Memory B cell (primary cell): ENCODE results near the gene RASSF4.
A peak's percentile ranks its signal among the peaks of the same experiment; 100 is the strongest.

Experiments
- ATAC-seq: fragments of 150-1000 bp; cut with Tn5 transposase; 2 replicates; pipeline ENCODE4 v1.10.0; 2021; ENCODE audit warnings: low read depth, mild to moderate bottlenecking, moderate library complexity
- DNase-seq, 2 donors: peaks; one replicate each; pipeline ENCODE4 v3.0.0; 2022; ENCODE audit warnings: low spot score in 2 of 2
- H3K27ac Mint-ChIP-seq: one replicate; pipeline ENCODE4 v1.8.0; 2022; ENCODE audit warnings: mild to moderate bottlenecking, moderate library complexity, mixed read lengths
- H3K27me3 Mint-ChIP-seq: one replicate; pipeline ENCODE4 v1.8.0; 2022; ENCODE audit warnings: mixed read lengths
- H3K36me3 Mint-ChIP-seq: one replicate; pipeline ENCODE4 v1.8.0; 2022; ENCODE audit warnings: mild to moderate bottlenecking, mixed read lengths
- H3K4me1 Mint-ChIP-seq: one replicate; pipeline ENCODE4 v1.8.0; 2022; ENCODE audit warnings: mixed read lengths
- H3K4me3 Mint-ChIP-seq: one replicate; pipeline ENCODE4 v1.8.0; 2022; ENCODE audit warnings: mild to moderate bottlenecking, moderate library complexity, mixed read lengths
- H3K9me3 Mint-ChIP-seq: one replicate; pipeline ENCODE4 v1.8.0; 2022; ENCODE audit warnings: mixed read lengths

The RASSF4 gene

GRCh38 chr10:44959247-44960087, at the start of gene RASSF4:
RASSF4 (plus strand) TSS chr10:44959802; CDS start chr10:44970203, 10,401 bp downstream.
- ATAC-seq (peak; percentile 98), DNase-seq (peak; percentile 87 to 90)
- Mint-ChIP-seq H3K4me3 (peak within 1 kb of the TSS; percentile 84), H3K27me3 (no peaks in the 10 kb centered on the region), H3K4me1 (peaks cover 38% of the 10 kb centered on the region), H3K27ac (peak within 1 kb of the TSS; percentile 76), H3K9me3 (peaks cover 2% of the 10 kb centered on the region), H3K36me3 (peaks cover 22% of the 10 kb centered on the region)

DNA sequence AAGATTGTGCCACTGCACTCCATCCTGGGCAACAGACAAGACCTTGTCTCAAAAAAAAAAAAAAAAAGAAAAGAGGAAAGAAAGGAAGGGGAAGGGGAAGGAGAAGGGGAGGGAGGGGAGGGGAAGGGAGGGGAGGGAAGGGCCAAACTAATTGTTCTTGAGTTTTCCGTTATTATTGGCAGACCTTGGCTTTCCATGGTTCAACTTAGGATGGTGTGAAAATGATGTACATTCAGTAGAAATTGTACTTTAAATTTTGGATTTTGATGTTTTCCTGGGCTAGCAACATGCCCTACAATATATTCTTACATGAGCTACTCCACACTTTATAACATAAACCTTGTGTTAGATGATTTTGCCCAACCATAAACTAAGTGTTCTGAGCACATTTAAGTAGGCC, 49.7 kb upstream of the RASSF4 start:
- no peaks in the 10 kb centered on the region for H3K36me3 Mint-ChIP-seq
- DNase-seq: no peak
- H3K27me3 Mint-ChIP-seq: peaks cover 6% of the 10 kb centered on the region
- no peaks in the 10 kb centered on the region for H3K9me3 Mint-ChIP-seq
- no peak overlapping the region for H3K4me3 Mint-ChIP-seq
- peaks cover 7% of the 10 kb centered on the region for H3K4me1 Mint-ChIP-seq
- ATAC-seq: no peak
- H3K27ac Mint-ChIP-seq: no peak overlapping the region

- Mint-ChIP-seq H3K4me1 (peaks cover 7% of the 10 kb centered on the region), H3K27ac (no peak overlapping the region), H3K27me3 (peaks cover 10% of the 10 kb centered on the region), H3K4me3 (no peak overlapping the region), H3K36me3 (no peaks in the 10 kb centered on the region), H3K9me3 (no peaks in the 10 kb centered on the region)
- no peak for ATAC-seq
- DNase-seq: no peak
Measured at GRCh38 chr10:44910602-44911001, 49.0 kb upstream of the RASSF4 start.

DNA sequence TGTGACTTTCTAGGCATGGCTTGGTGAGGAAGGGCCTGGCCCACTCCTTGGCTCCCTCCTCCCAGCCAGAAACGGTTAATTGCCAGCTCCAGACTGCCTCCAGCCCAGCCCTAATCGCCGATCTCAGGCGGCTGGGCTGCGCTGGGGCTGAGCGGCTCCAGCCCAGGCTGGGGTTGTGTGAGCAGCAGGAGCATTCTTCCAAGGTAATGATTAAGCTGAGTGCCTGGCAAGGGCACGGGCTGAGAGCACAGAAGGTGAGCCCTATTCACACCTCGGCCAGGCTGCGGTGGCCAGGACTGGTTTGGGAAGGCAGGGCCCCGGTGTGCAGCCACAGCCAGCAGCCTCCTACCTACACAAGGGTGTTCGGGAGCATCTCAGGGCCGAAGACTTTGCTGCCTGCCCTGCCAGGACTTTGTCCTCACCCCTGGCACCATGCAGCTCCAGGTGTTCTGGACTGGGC, 48.5 kb upstream of the RASSF4 start, which contains the start of gene TMEM72:
TSS of gene TMEM72 (plus strand) at position 257 of the 460 bp plus-strand sequence. CDS start at position 433, 176 bp downstream.
- no peak within 1 kb of the TSS for H3K27ac Mint-ChIP-seq
- ATAC-seq (no peak), DNase-seq (no peak)
- no peaks in the 10 kb centered on the region for H3K9me3 Mint-ChIP-seq
- peaks cover 7% of the 10 kb centered on the region for H3K4me1 Mint-ChIP-seq
- H3K4me3 Mint-ChIP-seq: no peak within 1 kb of the TSS
- no peaks in the 10 kb centered on the region for H3K36me3 Mint-ChIP-seq
- H3K27me3 Mint-ChIP-seq: peaks cover 11% of the 10 kb centered on the region

DNA sequence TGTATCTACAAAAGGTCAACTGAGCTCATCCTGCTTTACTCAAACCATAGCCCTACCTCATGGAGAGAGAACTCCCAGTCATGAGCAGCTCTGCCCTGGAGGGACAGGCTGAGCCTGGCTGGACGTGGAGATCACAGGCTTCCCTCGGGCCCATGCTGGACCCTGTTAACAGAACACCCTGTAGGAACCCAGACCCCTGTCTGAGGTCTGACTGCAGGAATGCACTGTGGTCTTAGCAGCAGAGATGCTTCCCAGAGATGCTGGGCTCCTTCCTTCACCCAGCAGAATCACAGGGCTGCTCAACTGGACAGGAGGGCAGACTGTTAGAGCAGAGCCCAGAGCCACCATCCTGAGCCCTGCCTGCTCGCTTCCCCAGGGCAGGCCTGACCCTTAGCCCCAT, 47.7 kb upstream of the RASSF4 start:
- Mint-ChIP-seq H3K4me3 (no peak overlapping the region), H3K4me1 (peaks cover 7% of the 10 kb centered on the region), H3K27ac (no peak overlapping the region), H3K9me3 (no peaks in the 10 kb centered on the region), H3K36me3 (no peaks in the 10 kb centered on the region), H3K27me3 (peaks cover 13% of the 10 kb centered on the region)
- no peak for ATAC-seq
- no peak for DNase-seq

DNA sequence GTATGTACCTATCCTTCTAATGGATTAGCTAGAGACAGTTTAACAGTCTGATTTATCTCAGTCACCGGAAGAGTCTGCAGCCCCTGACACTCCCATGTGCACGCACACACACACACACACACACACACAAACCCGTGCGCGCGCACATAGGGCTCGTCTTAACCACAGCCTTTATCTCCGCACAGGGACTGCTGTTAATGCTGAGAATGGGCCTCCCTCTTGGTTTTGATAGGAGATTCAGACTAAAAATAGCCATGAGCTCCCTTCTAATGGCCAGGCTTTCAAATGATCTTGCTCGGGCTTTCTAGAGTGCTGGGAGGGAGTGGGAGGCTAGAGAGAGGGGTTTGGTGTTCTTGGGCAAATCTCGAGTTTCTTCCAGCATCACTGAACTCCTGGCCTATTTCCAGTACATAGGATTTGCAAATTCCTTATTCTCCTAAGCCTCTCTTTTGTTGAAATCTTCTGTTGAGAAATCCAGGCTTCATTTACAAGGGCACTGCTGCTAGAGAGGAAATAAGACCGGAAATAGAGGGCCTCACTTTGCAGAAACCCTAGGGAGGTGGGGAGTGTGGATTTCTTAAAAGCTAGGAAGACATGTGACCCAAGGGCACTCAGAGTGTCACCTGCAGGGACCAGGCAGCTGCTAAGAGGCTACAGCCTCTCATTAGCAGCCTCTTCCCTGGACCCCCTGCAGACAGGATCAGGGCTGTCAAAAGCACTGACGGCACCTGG, 46.1 kb upstream of the RASSF4 start:
- peaks cover 6% of the 10 kb centered on the region for H3K9me3 Mint-ChIP-seq
- no peak for ATAC-seq
- H3K27me3 Mint-ChIP-seq: peaks cover 14% of the 10 kb centered on the region
- no peak overlapping the region for H3K4me3 Mint-ChIP-seq
- no peak for DNase-seq
- H3K4me1 Mint-ChIP-seq: peaks cover 7% of the 10 kb centered on the region
- no peak overlapping the region for H3K27ac Mint-ChIP-seq
- peaks cover 2% of the 10 kb centered on the region for H3K36me3 Mint-ChIP-seq

GRCh38 chr10:44914891-44915290, 44.7 kb upstream of the RASSF4 start:
- Mint-ChIP-seq H3K4me1 (peaks cover 7% of the 10 kb centered on the region), H3K36me3 (peaks cover 2% of the 10 kb centered on the region), H3K27ac (no peak overlapping the region), H3K27me3 (peaks cover 12% of the 10 kb centered on the region), H3K4me3 (no peak overlapping the region), H3K9me3 (peaks cover 6% of the 10 kb centered on the region)
- ATAC-seq: no peak
- no peak for DNase-seq

DNA sequence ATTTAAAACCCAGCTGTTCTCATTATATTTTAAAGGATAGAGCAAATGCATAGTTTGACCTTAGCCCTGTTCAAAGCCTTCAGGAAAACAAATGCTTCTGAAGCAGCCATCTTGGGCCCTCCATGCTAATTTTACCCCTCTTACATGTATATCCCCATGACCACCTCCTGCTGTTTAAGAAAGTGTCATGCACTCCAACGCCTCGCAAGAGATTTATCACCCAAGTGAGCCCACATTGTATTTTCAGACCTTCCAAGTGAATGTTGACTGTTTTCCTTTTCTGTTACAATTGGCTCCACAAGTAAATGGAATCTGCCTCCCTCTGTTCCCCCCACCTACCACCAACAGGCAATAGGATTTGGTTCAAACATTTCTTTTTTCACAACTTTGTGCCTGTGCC, 43.2 kb upstream of the RASSF4 start:
- H3K9me3 Mint-ChIP-seq: peaks cover 6% of the 10 kb centered on the region
- DNase-seq (no peak), ATAC-seq (no peak)
- peaks cover 2% of the 10 kb centered on the region for H3K36me3 Mint-ChIP-seq
- no peak overlapping the region for H3K27ac Mint-ChIP-seq
- H3K27me3 Mint-ChIP-seq: peaks cover 12% of the 10 kb centered on the region
- H3K4me1 Mint-ChIP-seq: peaks cover 7% of the 10 kb centered on the region
- H3K4me3 Mint-ChIP-seq: no peak overlapping the region

DNA sequence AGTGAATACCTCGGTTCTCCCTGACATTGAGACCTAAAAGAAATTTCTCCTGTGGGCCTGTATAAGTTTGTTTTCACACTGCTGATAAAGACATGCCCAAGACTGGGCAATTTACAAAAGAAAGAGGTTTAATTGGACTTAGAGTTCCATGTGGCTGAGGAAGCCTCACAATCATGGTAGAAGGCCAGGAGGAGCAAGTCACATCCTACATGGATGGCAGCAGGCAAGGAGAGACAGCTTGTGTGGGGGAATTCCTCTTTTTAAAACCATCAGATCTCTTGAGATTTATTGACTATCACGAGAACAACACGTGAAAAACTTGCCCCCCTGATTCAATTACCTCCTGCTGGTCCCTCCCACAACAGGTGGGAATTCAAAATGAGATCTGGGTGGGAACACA, 41.8 kb upstream of the RASSF4 start:
- peaks cover 6% of the 10 kb centered on the region for H3K9me3 Mint-ChIP-seq
- H3K27ac Mint-ChIP-seq: no peak overlapping the region
- no peak for DNase-seq
- peaks cover 12% of the 10 kb centered on the region for H3K27me3 Mint-ChIP-seq
- H3K36me3 Mint-ChIP-seq: peaks cover 2% of the 10 kb centered on the region
- peaks cover 7% of the 10 kb centered on the region for H3K4me1 Mint-ChIP-seq
- no peak for ATAC-seq
- no peak overlapping the region for H3K4me3 Mint-ChIP-seq

DNA sequence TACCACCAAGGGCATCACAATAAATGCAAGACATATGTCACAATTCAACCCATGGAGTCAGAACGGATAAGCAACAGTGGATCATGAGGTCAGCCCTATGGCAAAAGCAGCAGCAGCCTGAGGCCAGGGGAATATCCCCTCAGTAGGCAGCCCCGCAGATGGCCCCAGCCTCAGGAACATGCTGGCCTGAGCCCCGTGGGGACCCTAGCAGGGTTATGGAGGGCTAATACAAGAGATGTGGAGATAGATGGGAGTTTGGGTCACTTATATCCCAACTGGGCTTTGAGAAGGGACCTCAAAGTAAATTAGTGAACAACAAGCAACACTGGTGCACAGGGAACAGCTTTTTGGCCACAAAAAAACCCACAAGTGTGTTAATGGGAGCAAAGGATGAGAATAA, 39.4 kb upstream of the RASSF4 start:
- H3K27me3 Mint-ChIP-seq: peaks cover 14% of the 10 kb centered on the region
- H3K4me1 Mint-ChIP-seq: no peaks in the 10 kb centered on the region
- H3K4me3 Mint-ChIP-seq: no peak overlapping the region
- peaks cover 3% of the 10 kb centered on the region for H3K36me3 Mint-ChIP-seq
- H3K27ac Mint-ChIP-seq: no peak overlapping the region
- peaks cover 6% of the 10 kb centered on the region for H3K9me3 Mint-ChIP-seq
- no peak for DNase-seq
- no peak for ATAC-seq

DNA sequence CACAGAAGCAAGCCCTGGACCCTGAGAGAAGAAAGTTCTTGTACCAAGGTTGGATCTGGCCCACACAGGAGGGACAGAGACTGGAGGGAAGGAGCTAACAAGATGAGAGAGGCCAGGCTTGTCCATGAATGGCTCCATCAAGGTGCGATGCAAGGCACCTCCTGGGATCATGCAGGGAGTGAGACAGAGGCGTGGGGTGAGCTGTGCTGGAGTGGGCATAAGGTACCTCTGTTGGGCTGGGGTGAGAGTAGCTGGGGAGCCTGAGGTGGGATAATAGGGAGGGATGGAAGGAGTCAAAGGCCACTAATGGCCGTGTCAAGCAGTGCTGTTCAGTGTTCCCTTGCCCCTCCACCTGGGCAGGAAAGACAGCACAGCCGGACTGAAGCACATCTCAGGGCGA, 38.5 kb upstream of the RASSF4 start:
- Mint-ChIP-seq H3K4me1 (no peaks in the 10 kb centered on the region), H3K36me3 (peaks cover 3% of the 10 kb centered on the region), H3K9me3 (peaks cover 6% of the 10 kb centered on the region), H3K27ac (no peak overlapping the region), H3K4me3 (no peak overlapping the region), H3K27me3 (peaks cover 10% of the 10 kb centered on the region)
- ATAC-seq: no peak
- DNase-seq: no peak

- peaks cover 10% of the 10 kb centered on the region for H3K27me3 Mint-ChIP-seq
- peaks cover 3% of the 10 kb centered on the region for H3K36me3 Mint-ChIP-seq
- peaks cover 6% of the 10 kb centered on the region for H3K9me3 Mint-ChIP-seq
- DNase-seq (no peak), ATAC-seq (no peak)
- no peaks in the 10 kb centered on the region for H3K4me1 Mint-ChIP-seq
- no peak overlapping the region for H3K27ac Mint-ChIP-seq
- no peak overlapping the region for H3K4me3 Mint-ChIP-seq
Measured at GRCh38 chr10:44921506-44921905, 38.1 kb upstream of the RASSF4 start.

- no peak overlapping the region for H3K27ac Mint-ChIP-seq
- no peak for ATAC-seq
- peaks cover 7% of the 10 kb centered on the region for H3K27me3 Mint-ChIP-seq
- H3K4me3 Mint-ChIP-seq: no peak overlapping the region
- no peak for DNase-seq
- H3K4me1 Mint-ChIP-seq: no peaks in the 10 kb centered on the region
- peaks cover 6% of the 10 kb centered on the region for H3K9me3 Mint-ChIP-seq
- H3K36me3 Mint-ChIP-seq: peaks cover 3% of the 10 kb centered on the region
Measured at GRCh38 chr10:44922021-44922420, 37.6 kb upstream of the RASSF4 start.

GRCh38 chr10:44922796-44923545, 36.6 kb upstream of the RASSF4 start:
- H3K27me3 Mint-ChIP-seq: peaks cover 3% of the 10 kb centered on the region
- no peak overlapping the region for H3K4me3 Mint-ChIP-seq
- peaks cover 1% of the 10 kb centered on the region for H3K36me3 Mint-ChIP-seq
- DNase-seq (no peak), ATAC-seq (no peak)
- no peaks in the 10 kb centered on the region for H3K9me3 Mint-ChIP-seq
- no peaks in the 10 kb centered on the region for H3K4me1 Mint-ChIP-seq
- H3K27ac Mint-ChIP-seq: no peak overlapping the region
